Body of pancreas (tissue), 4 donors: ENCODE measurements around the gene EEFSEC. TPM values are rescaled to one million over a fixed set of nuclear protein-coding genes. Genes with fewer than 3 reads are reported as not detected.

Experiments used
- ATAC-seq: fragments of 150-250 bp; one replicate; pipeline ENCODE4 v1.9.1; 2016
- DNase-seq, 4 donors: peaks; one replicate each; pipeline ENCODE4 v3.0.0-alpha.2; 2019
- H3K27ac ChIP-seq, 4 donors: fragments of 200-600 bp; sonication (generic); 1 replicate in 3 of 4; 2 replicates in 1 of 4; pipeline versions ENCODE4 v1.5.1 to v1.6.1; 2016 to 2019; ENCODE audit warnings: mild to moderate bottlenecking in 1 of 4, mixed read lengths in 1 of 4, moderate library complexity in 1 of 4
- H3K27me3 ChIP-seq, 2 donors: fragments of 200-600 bp; sonication (generic); one replicate each; pipeline ENCODE4 v1.6.0; 2016; ENCODE audit warnings: mild to moderate bottlenecking in 1 of 2
- H3K36me3 ChIP-seq, 2 donors: fragments of 200-600 bp; sonication (generic); replicated peaks in 1 of 2; 2 replicates each; pipeline ENCODE4 v1.5.1; 2016; ENCODE audit warnings: low read depth in 2 of 2; ENCODE audit not compliant: insufficient read depth in 1 of 2
- H3K4me1 ChIP-seq: fragments of 200-600 bp; sonication (generic); one replicate; pipeline ENCODE4 v1.6.0; 2016
- H3K4me3 ChIP-seq, 2 donors: fragments of 200-600 bp; sonication (generic); 1 replicate in 1 of 2; 2 replicates in 1 of 2; pipeline ENCODE4 v1.5.1; 2016 to 2019
- H3K9me3 ChIP-seq, 3 donors: fragments of 200-600 bp; sonication (generic); 1 replicate in 2 of 3; 2 replicates in 1 of 3; pipeline ENCODE4 v1.5.1; 2016
- CTCF ChIP-seq, 7 experiments: fragments of 450-650 bp in 4 of 7; fragments of 200-600 bp in 3 of 7; sonication (generic) in 3 of 7; IDR thresholded peaks; one replicate each; pipeline ENCODE4 v1.5.1; 2016 to 2019; ENCODE audit warnings: antibody characterized with exemption in 7 of 7
- POLR2A ChIP-seq, 3 donors: fragments of 450-650 bp; IDR thresholded peaks; one replicate each; pipeline ENCODE4 v1.6.1; 2016; ENCODE audit warnings: antibody characterized with exemption in 3 of 3, mild to moderate bottlenecking in 2 of 3
- WGBS, 2 donors: methylation state at CpG; one replicate each; pipeline ENCODE4 v1.1.5; 2017; 5-methylcytosine and 5-hydroxymethylcytosine counted together
- intact Hi-C: fragments of 100-400 bp; cut with DNase I; formaldehyde crosslinking; loops from one replicate; pipeline ENCODE4 v1.15.1; 2023
- total RNA-seq, 2 donors: library from RNA; depleted of rRNA; stranded (reverse); fragments of >200 nt; gene quantifications; one replicate each; pipeline ENCODE4 v1.1.0, GENCODE V29; 2016

EEFSEC gene
- total RNA-seq, 2 donors from 2014 or later: 8.6 to 33.0 TPM

- Histone ChIP-seq H3K4me3 (no peak overlapping the region), H3K36me3 (no peaks in the 10 kb centered on the region), H3K9me3 (no peaks in the 10 kb centered on the region), H3K27me3 (no peaks in the 10 kb centered on the region), H3K27ac (no peak overlapping the region), H3K4me1 (peaks cover 28% of the 10 kb centered on the region)
- 93 to 95% methylated on average over 6 of the region's 6 CpGs for WGBS, 2 donors
- DNase-seq: peak in 1 of 4 donors; percentile 5
- intact Hi-C loops: no loop called here
- ATAC-seq: no peak
- TF ChIP-seq CTCF (IDR thresholded peaks at IDR 0.05) (no peak), POLR2A (IDR thresholded peaks at IDR 0.05) (no peak)
These were observed 174.3 kb downstream of the EEFSEC start for GRCh38 chr3:128327606-128328031.

DNA sequence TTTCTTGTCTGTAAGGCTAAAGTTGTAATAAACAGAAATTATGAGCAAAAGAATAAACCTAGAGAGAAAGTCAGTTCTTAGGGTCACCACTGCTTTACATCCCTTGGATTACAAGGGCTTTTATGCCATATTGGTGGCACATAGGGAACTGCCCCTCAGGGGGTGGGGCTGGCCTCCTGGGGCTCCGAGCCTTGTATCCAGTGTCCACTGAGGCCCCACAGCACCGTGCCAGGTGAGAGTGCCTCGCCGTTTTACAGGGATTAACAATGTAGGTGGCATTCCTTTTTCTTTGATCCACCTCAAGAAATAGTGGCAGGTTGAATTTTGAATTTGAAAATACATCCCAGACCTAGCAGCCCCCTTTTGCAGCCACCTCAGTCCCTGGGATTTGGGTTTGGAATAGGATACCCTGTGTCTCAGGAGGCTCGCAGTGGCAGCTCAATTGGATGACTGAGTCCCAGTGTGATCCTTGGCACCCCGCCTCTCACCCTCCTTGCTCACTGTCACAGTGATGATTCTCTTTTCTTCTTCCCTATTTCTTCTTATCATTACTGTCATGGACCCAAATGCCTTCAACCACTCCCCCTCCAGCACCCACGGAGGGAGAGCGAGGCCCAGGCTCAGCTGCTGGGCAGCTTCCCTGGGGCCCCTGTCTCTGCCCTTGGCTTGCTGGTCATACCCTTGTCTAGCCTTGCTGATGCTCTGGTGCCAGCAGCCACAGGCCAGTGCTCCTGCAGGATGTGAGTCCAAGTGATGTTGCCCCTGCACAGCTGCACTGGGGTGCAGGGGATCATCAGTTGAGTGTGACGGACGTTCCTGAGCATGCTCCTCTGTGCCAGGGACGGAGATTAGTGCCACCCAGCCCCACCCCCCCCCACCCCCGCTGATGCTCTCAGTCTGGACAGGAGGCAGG is 175.5 kb downstream of the EEFSEC start:
- H3K27ac ChIP-seq: no peak overlapping the region
- ATAC-seq (no peak), DNase-seq (peak in 1 of 4 donors; percentile 5)
- intact Hi-C loops: no loop called here
- WGBS, 2 donors: 91 to 93% methylated on average over 10 to 12 of the region's 12 CpGs
- TF ChIP-seq POLR2A (IDR thresholded peaks at IDR 0.05) (no peak), CTCF (IDR thresholded peaks at IDR 0.05) (no peak)
- H3K4me3 ChIP-seq: no peak overlapping the region
- H3K36me3 ChIP-seq: no peaks in the 10 kb centered on the region
- no peaks in the 10 kb centered on the region for H3K9me3 ChIP-seq
- no peaks in the 10 kb centered on the region for H3K27me3 ChIP-seq
- peaks cover 18% of the 10 kb centered on the region for H3K4me1 ChIP-seq

GRCh38 chr3:128329491-128330213 is 176.4 kb downstream of the EEFSEC start:
- H3K27ac ChIP-seq: no peak overlapping the region
- ATAC-seq (no peak), DNase-seq (peak in 2 of 4 donors; percentile 9 to 60)
- TF ChIP-seq CTCF (IDR thresholded peaks at IDR 0.05) (no peak), POLR2A (IDR thresholded peaks at IDR 0.05) (no peak)
- no peaks in the 10 kb centered on the region for H3K9me3 ChIP-seq
- H3K4me1 ChIP-seq: peaks cover 18% of the 10 kb centered on the region
- no peaks in the 10 kb centered on the region for H3K27me3 ChIP-seq
- intact Hi-C loops: no loop called here
- 86 to 91% methylated on average over 6 of the region's 6 CpGs for WGBS, 2 donors
- no peaks in the 10 kb centered on the region for H3K36me3 ChIP-seq
- H3K4me3 ChIP-seq: no peak overlapping the region

GRCh38 chr3:128330214-128330842 is 177.0 kb downstream of the EEFSEC start:
- ATAC-seq: no peak
- Histone ChIP-seq H3K27ac (no peak overlapping the region), H3K36me3 (no peaks in the 10 kb centered on the region), H3K4me3 (no peak overlapping the region), H3K9me3 (no peaks in the 10 kb centered on the region), H3K4me1 (peaks cover 18% of the 10 kb centered on the region), H3K27me3 (no peaks in the 10 kb centered on the region)
- WGBS, 2 donors: 82 to 86% methylated on average over 8 to 12 of the region's 13 CpGs
- intact Hi-C loops: no loop called here
- peak in 1 of 4 donors; percentile 6 for DNase-seq
- TF ChIP-seq CTCF (IDR thresholded peaks at IDR 0.05): no peak
- TF ChIP-seq POLR2A (IDR thresholded peaks at IDR 0.05): no peak
